ENCODE data around the gene KCNJ10. TPM values are rescaled to one million over a fixed set of nuclear protein-coding genes. Genes with fewer than 3 reads are reported as not detected.

Gene KCNJ10
- total RNA-seq, 1 donor from 2014 or later = not detected

DNA sequence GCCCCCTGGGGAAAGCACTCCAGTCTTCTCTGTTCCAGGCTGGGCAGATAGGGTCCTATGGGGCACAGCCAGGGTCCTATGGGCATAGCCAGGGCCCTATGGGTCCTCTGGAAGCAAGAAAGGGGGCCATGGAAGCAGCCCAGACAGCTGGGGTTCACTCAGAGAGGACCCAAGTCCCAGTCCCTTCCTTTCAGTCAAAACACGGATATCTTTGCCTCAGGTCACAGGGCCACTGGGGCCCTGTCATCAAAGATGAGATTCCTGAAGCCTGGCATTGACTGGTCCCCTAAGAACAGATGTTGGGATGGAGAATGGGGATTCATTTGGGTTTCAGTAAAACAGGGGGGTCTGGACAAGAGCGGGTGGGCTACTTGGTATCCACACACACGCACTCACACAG lies 19.9 kb upstream of the KCNJ10 start:
- intact Hi-C loops (cut with micrococcal nuclease) = no loop called here
- ATAC-seq (no peak), DNase-seq (no peak)

DNA sequence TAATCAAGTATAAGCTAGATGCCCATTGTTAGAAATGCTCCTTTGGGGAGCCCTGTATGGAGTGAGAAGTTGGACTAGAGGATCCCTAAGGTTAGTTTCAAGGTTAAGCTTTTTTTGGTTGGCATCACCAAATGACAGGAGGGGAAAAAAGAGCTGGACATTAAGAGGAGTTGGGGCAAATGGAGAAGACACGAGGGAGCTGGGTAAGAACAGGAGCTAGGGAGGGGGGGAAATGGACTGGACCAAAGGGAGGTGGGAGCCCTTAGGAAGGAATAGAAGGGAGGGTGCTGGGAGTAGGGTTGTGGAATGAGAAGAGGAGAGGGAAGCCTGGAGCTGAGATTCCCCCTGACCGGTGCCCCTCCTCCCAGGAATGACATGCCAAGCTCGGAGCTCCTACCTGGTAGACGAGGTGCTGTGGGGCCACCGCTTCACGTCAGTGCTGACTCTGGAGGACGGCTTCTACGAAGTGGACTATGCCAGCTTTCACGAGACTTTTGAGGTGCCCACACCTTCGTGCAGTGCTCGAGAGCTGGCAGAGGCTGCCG lies 17.2 kb upstream of the KCNJ10 start:
- DNase-seq (no peak), ATAC-seq (no peak)
- intact Hi-C loops (cut with micrococcal nuclease) = no loop called here

DNA sequence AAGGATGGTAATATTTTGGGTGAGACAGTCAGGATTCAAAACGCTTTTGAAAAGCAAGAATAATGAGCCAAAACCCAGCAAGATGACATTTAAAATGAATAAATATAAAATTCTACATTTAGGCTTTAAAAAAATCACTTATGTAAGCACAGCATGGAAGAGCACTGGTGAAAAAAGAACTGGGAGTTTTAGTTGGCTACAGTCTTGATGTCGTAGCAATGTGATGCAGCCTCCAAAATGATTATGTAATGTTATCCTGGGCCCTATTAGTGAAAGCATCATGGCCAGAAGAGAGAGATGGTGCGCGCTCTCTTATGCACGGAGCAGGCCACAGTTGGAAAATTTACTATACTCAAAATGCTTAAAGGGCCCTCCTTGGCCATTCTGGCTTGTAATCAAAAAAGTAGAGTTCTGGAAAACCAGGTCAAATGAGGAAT lies 16.5 kb upstream of the KCNJ10 start:
- DNase-seq (no peak), ATAC-seq (peak; percentile 49)
- intact Hi-C loops (cut with micrococcal nuclease) = no loop called here

DNA sequence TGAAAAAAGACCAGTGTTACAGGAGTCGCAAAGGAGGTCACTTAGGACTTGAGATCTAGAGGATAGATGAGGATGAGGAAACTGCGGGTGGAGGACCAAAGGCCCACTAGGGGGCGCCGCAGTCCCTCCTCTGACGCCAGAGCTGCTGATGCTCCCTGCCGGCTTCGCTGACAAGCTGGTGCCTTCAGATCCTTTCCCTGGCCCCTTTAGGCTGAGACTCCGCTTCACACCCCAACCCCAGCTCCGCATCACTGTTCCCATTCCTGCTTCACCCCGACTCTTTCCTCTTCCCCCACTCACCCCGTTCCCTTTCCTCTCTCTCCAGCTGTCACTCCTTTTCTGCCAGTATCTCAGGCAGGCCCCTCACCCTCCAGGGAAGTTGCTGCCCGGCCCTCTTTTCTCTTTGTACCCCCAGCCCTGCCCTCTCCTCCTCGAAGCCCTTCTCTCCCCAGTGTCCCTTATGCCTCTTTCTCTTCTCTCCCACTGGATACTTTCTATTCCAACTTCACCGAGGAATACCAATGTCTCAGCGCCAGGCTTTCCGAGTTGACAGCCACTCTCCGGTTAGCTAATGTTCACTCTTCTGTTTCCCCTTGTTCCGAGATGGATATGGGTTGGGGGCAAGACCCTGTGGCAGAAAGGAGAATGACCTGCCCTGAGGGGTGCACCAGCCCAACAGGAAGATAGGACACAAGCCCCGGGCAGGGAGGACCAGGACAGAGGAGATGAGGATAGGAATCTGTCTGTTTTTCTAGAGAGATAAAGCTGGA lies 15.9 kb upstream of the KCNJ10 start:
- peak; percentile 91 for DNase-seq
- intact Hi-C loops (cut with micrococcal nuclease) = no loop called here
- ATAC-seq = peak; percentile 83

DNA sequence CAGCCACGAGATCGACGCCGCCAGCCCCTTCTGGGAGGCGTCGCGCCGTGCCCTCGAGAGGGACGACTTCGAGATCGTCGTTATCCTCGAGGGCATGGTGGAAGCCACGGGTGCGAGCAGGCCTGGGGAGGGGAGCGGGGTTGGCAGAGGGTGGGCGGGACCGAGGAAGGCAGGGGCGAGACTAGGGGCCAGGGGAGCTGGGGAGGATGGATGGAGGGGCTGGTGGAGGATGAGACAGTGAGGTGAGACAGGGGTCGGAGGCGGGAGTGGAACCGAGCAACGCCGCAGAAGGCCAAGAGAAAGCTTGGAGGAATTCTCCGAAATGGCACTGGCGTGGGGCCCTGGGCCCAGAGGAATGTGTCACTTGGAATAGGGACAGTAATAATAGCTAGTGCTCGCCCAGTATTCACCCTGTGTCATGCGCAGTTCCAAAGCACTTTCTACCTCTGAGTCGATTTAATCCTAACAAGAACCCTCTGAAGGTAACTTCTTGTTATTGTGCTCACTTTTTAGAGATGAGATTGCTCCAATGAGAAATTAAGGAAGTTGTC lies 14.9 kb upstream of the KCNJ10 start:
- DNase-seq (no peak), ATAC-seq (no peak)
- intact Hi-C loops (cut with micrococcal nuclease) = no loop called here

DNA sequence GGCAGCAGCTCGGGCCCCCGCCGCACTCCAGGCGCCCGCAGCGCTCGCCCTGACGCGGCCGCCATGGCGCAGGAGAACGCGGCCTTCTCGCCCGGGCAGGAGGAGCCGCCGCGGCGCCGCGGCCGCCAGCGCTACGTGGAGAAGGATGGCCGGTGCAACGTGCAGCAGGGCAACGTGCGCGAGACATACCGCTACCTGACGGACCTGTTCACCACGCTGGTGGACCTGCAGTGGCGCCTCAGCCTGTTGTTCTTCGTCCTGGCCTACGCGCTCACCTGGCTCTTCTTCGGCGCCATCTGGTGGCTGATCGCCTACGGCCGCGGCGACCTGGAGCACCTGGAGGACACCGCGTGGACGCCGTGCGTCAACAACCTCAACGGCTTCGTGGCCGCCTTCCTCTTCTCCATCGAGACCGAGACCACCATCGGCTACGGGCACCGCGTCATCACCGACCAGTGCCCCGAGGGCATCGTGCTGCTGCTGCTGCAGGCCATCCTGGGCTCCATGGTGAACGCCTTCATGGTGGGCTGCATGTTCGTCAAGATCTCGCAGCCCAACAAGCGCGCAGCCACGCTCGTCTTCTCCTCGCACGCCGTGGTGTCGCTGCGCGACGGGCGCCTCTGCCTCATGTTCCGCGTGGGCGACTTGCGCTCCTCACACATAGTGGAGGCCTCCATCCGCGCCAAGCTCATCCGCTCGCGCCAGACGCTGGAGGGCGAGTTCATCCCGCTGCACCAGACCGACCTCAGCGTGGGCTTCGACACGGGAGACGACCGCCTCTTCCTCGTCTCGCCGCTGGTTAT lies 14.2 kb upstream of the KCNJ10 start:
- peak; percentile 77 for ATAC-seq
- intact Hi-C loops (cut with micrococcal nuclease) = no loop called here

DNA sequence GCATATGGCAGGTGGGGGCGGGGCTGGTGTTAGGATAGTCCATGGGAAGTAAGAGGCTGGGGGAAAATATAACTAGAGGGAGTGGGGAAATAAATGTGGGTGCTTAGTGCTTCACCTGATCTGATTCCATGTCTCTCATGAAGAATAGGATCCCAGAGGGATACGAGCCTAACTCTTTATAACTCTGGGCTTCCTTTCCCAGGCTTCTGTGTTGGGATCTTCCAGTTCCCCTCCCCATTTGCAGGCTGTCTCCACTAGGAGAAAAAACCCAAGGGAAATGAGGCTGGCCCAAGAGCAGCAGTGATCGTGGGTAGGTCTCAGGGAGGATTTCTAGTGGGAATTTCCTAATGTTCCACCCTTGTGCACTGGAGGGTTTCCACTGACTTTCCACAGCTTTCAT lies 13.0 kb upstream of the KCNJ10 start:
- DNase-seq (no peak), ATAC-seq (no peak)
- intact Hi-C loops (cut with micrococcal nuclease) = no loop called here

More for the DNA sequence above, 14.2 kb upstream of the KCNJ10 start:
- peak; percentile 85 for DNase-seq

DNA sequence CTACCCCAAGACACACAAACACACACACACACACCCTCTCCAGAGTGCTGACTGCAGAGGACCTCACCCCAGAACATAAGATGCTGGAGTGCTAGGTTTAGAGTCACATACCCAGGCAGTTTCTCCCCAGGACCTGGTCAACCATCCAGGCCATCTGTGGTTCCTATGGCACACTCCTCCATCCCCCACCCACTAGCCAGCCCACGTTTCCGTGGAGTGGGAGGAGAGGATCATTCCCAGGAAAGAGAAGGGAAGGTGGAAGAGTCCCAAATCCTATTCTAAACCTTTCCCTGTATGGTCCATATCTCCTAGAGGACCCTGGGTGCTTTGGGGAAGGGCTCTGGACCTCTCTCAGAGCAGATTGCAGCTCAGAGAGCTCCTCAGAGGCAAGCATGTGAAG lies 12.5 kb upstream of the KCNJ10 start:
- intact Hi-C loops (cut with micrococcal nuclease) = no loop called here
- ATAC-seq = no peak

DNA sequence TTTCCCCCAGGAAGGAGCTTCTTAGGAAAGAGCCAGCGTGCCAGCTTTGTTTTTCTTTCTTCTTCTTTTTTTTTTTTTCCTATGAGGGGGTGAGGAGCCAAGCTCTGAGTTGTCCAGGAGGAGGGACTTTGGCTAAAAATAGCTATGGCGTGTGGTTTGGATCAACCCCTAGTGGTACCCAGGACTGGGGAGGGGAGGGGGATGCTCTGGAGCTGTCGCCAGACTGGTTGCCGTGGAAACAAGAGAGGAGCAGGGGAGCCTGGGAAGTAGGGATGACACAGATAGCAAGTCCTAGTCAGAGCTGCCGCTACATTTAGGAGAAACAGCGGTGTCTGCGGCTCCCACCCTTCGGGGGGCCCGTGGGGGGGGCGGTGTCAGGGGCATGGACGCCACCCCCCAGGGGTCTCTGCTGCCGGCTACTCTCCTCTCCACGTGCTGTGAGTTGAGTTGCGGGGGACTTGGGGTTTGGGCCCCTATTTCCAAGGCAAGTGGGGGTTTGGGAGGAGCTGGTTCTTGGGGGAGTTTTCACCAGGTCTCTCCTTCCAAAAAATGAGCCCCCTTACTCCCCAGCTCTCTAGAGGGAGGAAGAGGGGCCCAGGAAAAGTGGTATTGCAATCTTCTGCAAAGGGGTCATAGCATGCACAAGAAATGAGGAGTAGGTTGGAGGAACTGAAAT lies 11.4 kb upstream of the KCNJ10 start, which contains the start of gene KCNJ9:
Gene KCNJ9, plus strand, starts transcription at position 278 of the 676 bp plus-strand sequence. CDS start 2,493 bp downstream, outside the sequence.
- intact Hi-C loops (cut with micrococcal nuclease) = no loop called here
- no peak for ATAC-seq
- DNase-seq = no peak

More for the DNA sequence above, 12.5 kb upstream of the KCNJ10 start:
- no peak for DNase-seq

DNA sequence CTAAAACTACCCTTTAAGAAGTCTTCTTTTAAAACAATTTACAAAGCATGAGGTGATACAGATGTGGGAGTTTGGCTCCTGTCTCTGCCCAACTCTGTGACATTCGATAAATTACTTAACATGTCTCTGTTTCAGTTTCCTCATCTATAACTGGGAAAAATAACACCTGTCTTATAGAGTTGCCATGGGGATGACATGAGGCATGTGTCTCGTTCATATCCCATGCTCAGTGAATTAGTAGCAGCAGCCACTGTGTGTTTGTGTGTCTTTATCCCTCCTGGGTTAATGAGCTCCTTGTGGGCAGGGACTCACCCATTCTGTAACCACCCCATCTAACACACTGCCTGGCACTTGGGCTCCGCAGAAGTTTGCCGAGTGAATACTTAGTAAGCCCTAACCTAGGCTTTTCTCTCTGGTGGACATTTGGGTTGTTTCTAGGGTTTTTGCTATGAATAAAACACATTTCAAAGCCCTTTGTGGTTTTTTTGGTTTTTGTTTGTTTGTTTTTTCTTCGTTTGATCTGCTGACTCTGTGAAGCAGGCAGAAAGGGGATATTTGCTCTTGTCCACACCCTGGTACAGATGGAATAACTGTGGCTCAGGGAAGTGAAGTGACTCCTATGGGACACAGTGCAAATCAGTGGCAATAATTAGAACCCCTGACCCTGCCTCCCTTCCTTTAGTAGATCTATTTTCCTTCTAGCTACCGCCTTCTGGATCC lies 10.6 kb upstream of the KCNJ10 start:
- intact Hi-C loops (cut with micrococcal nuclease) = no loop called here
- DNase-seq (no peak), ATAC-seq (no peak)

DNA sequence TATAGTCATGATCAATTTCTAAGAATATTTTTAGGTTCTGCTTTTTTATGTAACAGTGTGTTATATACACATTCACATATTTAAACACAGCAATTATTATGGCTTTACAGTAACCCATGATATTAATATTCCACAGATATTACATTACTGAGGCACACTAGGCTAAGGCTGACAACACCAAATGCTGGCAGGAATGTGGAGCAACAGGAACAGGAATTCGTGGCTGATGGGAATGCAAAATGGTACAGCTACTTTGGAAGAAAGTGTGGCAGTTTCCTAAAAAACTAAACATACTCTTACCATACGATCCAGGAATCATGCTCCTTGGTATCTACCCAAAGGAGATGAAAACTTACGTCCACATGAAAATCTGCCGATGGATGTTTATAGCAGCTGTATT lies 9.5 kb upstream of the KCNJ10 start:
- DNase-seq (no peak), ATAC-seq (no peak)
- intact Hi-C loops (cut with micrococcal nuclease) = no loop called here

DNA sequence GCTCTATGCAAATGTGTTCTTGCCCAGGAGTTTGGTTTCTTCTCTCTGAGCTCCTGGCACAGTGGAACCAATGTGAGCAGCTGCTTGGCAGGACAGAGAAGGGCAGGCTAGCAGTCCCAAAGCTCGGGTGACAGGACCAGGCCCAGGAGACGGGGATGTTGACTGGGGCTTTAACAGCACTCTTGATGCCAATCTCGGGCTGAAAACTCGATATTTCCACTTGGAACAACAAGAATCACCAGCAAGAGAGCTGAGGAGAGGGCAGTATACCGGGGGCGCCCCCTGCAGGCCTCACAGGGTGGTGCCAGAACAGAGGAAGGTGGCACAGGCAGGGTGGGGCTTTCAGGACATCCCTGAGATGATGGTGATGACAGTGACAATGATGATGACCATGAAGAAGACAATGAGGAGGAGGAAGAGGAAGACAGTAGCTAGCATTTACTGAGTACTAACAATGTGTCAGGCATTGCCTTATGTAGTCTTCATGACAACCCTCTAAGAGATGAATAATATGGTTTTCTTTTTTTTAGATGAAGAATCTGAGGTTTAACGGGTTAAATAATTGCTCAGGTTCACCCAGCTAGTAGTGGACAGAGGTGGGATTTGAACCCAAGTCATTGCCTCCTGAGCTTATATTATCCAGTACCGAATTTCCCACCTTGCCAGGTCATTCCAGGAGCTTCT lies 8.7 kb upstream of the KCNJ10 start:
- intact Hi-C loops (cut with micrococcal nuclease) = no loop called here
- no peak for DNase-seq
- peak; percentile 49 for ATAC-seq

DNA sequence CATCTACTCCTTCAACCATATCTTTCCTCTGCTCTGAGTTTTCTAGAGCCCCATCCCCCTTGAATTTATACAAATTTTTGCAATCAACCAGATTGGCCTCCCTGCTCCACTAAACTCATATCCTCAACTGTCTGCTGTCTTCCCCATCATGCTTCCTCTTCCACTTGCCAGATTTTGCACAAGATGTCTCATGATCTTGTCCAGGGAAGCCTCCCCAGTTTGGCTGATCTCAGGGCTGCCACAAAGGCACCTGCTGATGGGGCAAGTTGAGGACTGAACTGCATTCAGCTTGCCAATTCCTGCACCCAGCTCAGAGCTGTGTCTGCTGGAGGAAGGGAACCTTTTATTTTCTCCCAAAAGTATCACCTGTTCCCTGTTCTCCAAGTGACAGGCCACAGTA lies 7.5 kb upstream of the KCNJ10 start:
- DNase-seq (no peak), ATAC-seq (no peak)
- intact Hi-C loops (cut with micrococcal nuclease) = no loop called here

DNA sequence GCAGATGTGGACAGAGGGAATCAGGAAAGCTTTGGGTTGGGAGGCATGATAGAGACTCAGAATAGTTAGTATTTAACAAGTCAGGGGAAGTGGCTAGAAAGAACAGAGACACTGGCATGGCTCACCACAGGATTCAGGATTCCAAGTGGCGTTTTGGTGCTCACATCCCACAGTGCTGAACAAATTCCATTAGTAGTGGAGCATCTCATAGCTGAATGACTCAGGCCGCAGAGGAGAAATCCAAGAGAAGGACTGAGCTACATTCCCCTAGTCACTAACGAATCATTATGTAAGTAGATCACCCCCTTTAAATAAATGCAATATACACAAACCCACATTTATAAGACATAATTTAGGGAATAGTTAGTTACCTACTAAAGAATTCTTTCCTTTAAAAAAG lies 6.3 kb upstream of the KCNJ10 start:
- intact Hi-C loops (cut with micrococcal nuclease) = no loop called here
- ATAC-seq = no peak
- no peak for DNase-seq

DNA sequence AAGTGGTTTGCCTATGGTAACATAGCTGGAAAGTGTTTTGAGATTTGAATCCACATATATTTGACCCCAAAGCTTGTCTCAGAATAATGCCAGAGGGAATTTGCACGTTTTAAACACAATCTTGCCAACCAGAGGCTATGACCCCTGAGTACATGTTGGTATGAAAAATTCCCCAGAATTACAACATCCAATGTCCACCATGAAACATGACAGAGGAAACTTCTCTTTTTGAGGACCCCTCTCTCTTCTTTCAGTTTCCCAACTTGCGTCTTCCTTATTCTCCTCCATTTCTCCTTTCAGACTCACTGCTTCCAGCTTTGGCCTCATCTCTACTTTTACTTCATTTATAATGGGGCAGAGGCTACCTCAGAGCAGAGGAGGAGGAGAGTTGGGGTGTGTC lies 5.9 kb upstream of the KCNJ10 start:
- ATAC-seq (no peak), DNase-seq (no peak)
- intact Hi-C loops (cut with micrococcal nuclease) = no loop called here

DNA sequence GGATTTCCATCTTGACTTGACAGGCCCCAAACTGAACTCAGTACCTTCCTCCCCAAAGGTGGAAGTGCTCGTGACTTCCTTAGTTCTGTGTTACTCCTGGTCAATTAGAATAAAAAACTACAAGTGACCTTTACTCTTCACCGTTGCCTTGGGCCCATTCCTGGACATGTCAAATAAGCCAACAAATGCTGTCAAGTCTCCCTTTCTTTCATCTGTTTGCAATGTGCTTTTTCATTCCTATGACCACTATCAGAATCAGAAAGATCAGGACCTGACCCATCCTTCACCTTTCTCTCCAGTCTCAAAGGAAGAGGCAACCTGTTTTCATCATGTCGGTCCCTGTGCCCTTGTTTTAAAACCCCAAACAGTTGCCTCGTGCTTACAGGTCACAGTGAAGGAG lies 4.9 kb upstream of the KCNJ10 start:
- intact Hi-C loops (cut with micrococcal nuclease) = no loop called here
- DNase-seq (no peak), ATAC-seq (no peak)

DNA sequence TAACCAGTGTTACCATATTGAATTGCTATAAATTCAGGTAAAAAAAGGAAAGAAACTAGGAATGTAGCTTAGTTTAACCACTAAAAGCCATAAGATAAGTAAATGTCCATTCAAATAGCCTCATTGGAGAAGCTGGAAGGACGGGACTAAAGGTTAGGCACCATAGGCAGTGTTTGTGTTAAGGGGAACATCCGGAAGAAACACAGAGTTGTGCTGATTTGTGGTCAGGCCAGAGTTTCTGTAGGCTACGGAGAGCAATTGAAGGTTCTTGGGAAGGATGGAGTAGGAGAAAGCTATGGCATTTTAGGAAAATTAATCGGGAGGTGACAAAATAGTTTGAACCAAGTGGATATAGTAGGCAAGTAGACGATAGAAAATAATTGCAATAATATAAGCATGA lies 1.3 kb upstream of the KCNJ10 start:
- ATAC-seq = no peak
- intact Hi-C loops (cut with micrococcal nuclease) = no loop called here
- DNase-seq = no peak
